Measurements from ENCODE around the gene PPIG. TPM values are rescaled to one million over a fixed set of nuclear protein-coding genes. Genes with fewer than 3 reads are reported as not detected.

Gene PPIG
- total RNA-seq, 2 donors from 2014 or later, result 46.1 to 55.2 TPM

DNA sequence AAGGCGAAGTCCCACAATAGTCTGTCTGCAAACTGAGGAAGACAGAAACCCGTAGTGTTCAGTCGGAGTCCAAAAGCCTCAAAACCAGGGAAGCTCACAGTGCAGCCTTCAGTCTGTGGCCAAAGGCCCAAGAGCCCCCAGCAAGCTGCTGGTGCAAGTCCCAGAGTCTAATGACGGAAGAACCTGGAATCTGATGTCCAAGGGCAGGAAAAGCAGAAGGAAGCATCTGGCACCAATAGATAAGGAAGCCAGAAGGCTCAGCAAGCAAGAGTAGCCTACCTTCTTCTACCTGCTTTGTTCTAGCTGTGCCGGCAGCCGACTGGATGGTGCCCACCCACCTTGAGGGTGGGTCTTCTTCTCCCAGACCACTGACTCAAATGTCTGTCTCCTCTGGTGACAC is 88.3 kb downstream of the PPIG start:
- TF ChIP-seq CTCF (IDR thresholded peaks at IDR 0.05), result no peak
- intact Hi-C loops (cut with DNase I), result no loop called here
- no peak overlapping the region for H3K4me3 ChIP-seq
- H3K27ac ChIP-seq, result no peak overlapping the region
- H3K9me3 ChIP-seq, result no peaks in the 10 kb centered on the region
- DNase-seq, result no peak
- no peaks in the 10 kb centered on the region for H3K27me3 ChIP-seq
- H3K36me3 ChIP-seq, result no peaks in the 10 kb centered on the region
- no peak overlapping the region for H3K9ac ChIP-seq (ENCODE audit: low read depth in 2 of 2, low read length in 2 of 2)
- H3K4me1 ChIP-seq, result no peaks in the 10 kb centered on the region

DNA sequence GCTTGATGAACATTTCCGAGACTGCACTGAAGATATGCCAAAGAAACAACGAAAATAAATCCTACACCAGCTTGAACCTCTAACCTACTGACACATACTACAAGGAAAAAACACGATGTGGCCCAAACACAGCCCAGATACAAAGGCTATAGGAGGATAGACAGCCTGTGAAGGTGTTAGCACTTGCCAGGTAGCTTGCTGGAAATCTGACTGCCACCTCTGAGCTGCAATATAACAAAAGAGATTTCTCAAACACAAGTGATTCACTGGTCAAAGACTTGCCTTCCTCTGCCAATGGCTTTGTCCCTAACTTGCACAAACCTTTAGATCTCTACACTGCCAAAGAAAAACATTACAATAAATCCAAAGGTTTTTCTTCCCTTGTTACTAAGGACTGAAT is 89.0 kb downstream of the PPIG start:
- Histone ChIP-seq H3K27ac (no peak overlapping the region), H3K27me3 (no peaks in the 10 kb centered on the region), H3K4me3 (no peak overlapping the region), H3K9me3 (no peaks in the 10 kb centered on the region), H3K36me3 (no peaks in the 10 kb centered on the region), H3K9ac (ENCODE audit: low read depth in 2 of 2, low read length in 2 of 2) (no peak overlapping the region), H3K4me1 (no peaks in the 10 kb centered on the region)
- TF ChIP-seq CTCF (IDR thresholded peaks at IDR 0.05), result no peak
- intact Hi-C loops (cut with DNase I), result no loop called here
- no peak for DNase-seq

GRCh38 chr2:169673921-169674320 is 89.8 kb downstream of the PPIG start:
- DNase-seq, result no peak
- no peak overlapping the region for H3K9ac ChIP-seq (ENCODE audit: low read depth in 2 of 2, low read length in 2 of 2)
- no peak overlapping the region for H3K27ac ChIP-seq
- no peaks in the 10 kb centered on the region for H3K36me3 ChIP-seq
- H3K4me3 ChIP-seq, result no peak overlapping the region
- TF ChIP-seq CTCF (IDR thresholded peaks at IDR 0.05), result no peak
- intact Hi-C loops (cut with DNase I), result no loop called here
- H3K4me1 ChIP-seq, result no peaks in the 10 kb centered on the region
- H3K27me3 ChIP-seq, result no peaks in the 10 kb centered on the region
- no peaks in the 10 kb centered on the region for H3K9me3 ChIP-seq

GRCh38 chr2:169676357-169676756 is 92.2 kb downstream of the PPIG start:
- TF ChIP-seq CTCF (IDR thresholded peaks at IDR 0.05), result no peak
- no peaks in the 10 kb centered on the region for H3K36me3 ChIP-seq
- DNase-seq, result no peak
- H3K9ac ChIP-seq (ENCODE audit: low read depth in 2 of 2, low read length in 2 of 2), result no peak overlapping the region
- H3K27ac ChIP-seq, result no peak overlapping the region
- no peaks in the 10 kb centered on the region for H3K4me1 ChIP-seq
- H3K9me3 ChIP-seq, result no peaks in the 10 kb centered on the region
- H3K4me3 ChIP-seq, result no peak overlapping the region
- H3K27me3 ChIP-seq, result no peaks in the 10 kb centered on the region
- intact Hi-C loops (cut with DNase I), result no loop called here

DNA sequence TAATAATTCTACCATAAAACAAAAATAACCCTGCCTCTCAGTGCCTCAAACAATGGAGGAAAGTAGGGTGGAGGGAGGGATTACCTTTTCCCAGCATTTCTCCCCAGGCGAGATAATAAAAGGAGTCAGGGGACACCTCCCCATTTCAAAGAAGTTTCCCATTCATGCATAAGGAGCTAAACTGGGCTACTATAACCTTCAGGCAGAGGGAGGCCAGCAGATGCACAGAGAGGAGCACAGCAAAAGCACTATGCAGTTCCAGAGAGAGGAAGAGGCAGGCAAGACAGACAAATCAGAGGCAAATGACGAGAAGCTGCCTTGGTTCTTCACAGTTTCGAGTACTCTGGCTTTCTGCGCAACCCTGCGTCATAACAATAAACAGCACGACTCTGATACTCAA is 92.7 kb downstream of the PPIG start:
- Histone ChIP-seq H3K4me1 (no peaks in the 10 kb centered on the region), H3K4me3 (no peak overlapping the region), H3K27me3 (no peaks in the 10 kb centered on the region), H3K9me3 (no peaks in the 10 kb centered on the region), H3K27ac (no peak overlapping the region), H3K36me3 (no peaks in the 10 kb centered on the region), H3K9ac (ENCODE audit: low read depth in 2 of 2, low read length in 2 of 2) (no peak overlapping the region)
- TF ChIP-seq CTCF (IDR thresholded peaks at IDR 0.05), result no peak
- no peak for DNase-seq
- intact Hi-C loops (cut with DNase I), result no loop called here

DNA sequence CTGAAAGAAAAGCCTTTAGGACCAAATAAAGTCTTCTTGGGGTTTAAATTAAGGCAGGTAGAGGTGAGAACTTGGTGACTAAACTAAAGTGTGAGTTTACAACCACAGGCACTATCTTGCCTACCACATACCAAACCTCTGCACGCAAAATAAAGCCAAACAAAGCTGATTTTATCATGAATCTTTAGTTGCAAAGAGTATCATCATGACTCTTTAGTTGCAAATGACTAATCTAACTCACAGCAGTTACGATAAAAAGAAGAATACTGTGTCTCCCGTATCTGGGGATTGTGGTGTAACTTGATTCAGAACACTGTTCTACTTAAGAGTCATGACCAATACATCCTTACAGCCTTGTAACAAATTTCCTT is 98.9 kb downstream of the PPIG start:
- Histone ChIP-seq H3K9ac (ENCODE audit: low read depth in 2 of 2, low read length in 2 of 2) (no peak overlapping the region), H3K4me3 (no peak overlapping the region)

More for the DNA sequence above, 98.9 kb downstream of the PPIG start:
- intact Hi-C loops (cut with DNase I), result no loop called here
- TF ChIP-seq CTCF (IDR thresholded peaks at IDR 0.05), result no peak
- no peaks in the 10 kb centered on the region for H3K9me3 ChIP-seq
- DNase-seq, result no peak
- no peaks in the 10 kb centered on the region for H3K36me3 ChIP-seq
- no peaks in the 10 kb centered on the region for H3K4me1 ChIP-seq
- no peaks in the 10 kb centered on the region for H3K27me3 ChIP-seq
- no peak overlapping the region for H3K27ac ChIP-seq
